Measurements from ENCODE around the gene CGN.

DNA sequence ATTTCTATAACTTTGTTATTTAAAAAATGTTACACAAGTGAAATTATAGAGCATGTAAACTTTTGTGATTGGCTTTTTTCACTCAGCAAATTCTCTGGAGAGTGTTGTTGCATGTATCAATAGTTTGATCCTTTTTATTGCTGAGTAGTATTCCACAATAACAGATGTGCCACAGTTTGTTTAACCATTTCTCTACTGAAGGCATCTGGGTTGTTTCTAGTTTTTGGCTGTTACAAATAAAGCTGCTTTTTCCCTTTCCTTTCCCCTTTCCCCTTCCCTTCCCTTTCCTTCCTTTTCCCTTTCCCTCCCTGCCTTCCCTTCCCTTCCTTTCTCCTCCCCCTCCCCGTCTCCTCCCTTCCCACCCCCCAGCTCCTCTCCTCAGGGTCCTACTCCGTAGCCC is 44.9 kb downstream of the CGN start:
- TF ChIP-seq CTCF (IDR thresholded peaks at IDR 0.05 in 4 of 5, conservative IDR thresholded peaks at IDR 0.05 in 1 of 5) = no peak
- TF ChIP-seq POLR2A (IDR thresholded peaks at IDR 0.05) = no peak
